ENCODE measurements around the gene MAPRE2.

- TF ChIP-seq EP300 (IDR thresholded peaks at IDR 0.05) (no peak), CTCF (IDR thresholded peaks at IDR 0.05) (no peak), POLR2A (IDR thresholded peaks at IDR 0.05) (no peak)
These were observed 120.7 kb downstream of the MAPRE2 start for GRCh38 chr18:35161934-35162333.

All from gastroesophageal sphincter (tissue), 3 donors.